ENCODE results near the gene P2RY8.

- no peak for TF ChIP-seq ZNF629 (tag by site-specific recombination; IDR thresholded peaks at IDR 0.05)
- no peak for TF ChIP-seq REST (tag by site-specific recombination; IDR thresholded peaks at IDR 0.05)
- TF ChIP-seq CTCF (tag by site-specific recombination; IDR thresholded peaks at IDR 0.05), result no peak
- TF ChIP-seq ZNF140 (tag by site-specific recombination; IDR thresholded peaks at IDR 0.05), result no peak
- no peak for TF ChIP-seq ZNF555 (tag by site-specific recombination; conservative IDR thresholded peaks at IDR 0.05)
- no peak for TF ChIP-seq ZNF146 (tag by site-specific recombination; IDR thresholded peaks at IDR 0.05)
- TF ChIP-seq BCL11A (tag by site-specific recombination; IDR thresholded peaks at IDR 0.05; ENCODE audit: low read depth), result no peak
- no peak for TF ChIP-seq SP2 (tag by site-specific recombination; IDR thresholded peaks at IDR 0.05)
- no peak for TF ChIP-seq ZNF24 (tag by site-specific recombination; IDR thresholded peaks at IDR 0.05)
- TF ChIP-seq ZNF521 (tag by site-specific recombination; IDR thresholded peaks at IDR 0.05), result no peak
- TF ChIP-seq GLI2 (tag by site-specific recombination; IDR thresholded peaks at IDR 0.05; ENCODE audit: borderline replicate concordance, low read depth), result no peak
- no peak for TF ChIP-seq PBX3 (CRISPR knock-in tag; IDR thresholded peaks at IDR 0.05)
Observed at GRCh38 chrX:1419545-1420355, 117.2 kb downstream of the P2RY8 start.

Data from HEK293 (cell line).